DOHH2 (cell line): ENCODE data around the gene ITGA3.

Experiments
- CTCF ChIP-seq: fragments of 200-600 bp; sonication (generic); IDR thresholded peaks from one replicate; pipeline ENCODE4 v1.5.1; 2014; ENCODE audit warnings: antibody characterized with exemption, mild to moderate bottlenecking, low read depth, low read length; ENCODE audit not compliant: poor library complexity, severe bottlenecking
- EZH2phosphoT487 ChIP-seq: fragments of 200-600 bp; sonication (generic); IDR thresholded peaks from 2 replicates; pipeline ENCODE4 v1.6.1; 2017; ENCODE audit warnings: borderline replicate concordance, mild to moderate bottlenecking, antibody characterized with exemption, low read length, moderate library complexity, mixed read lengths

GRCh38 chr17:50064253-50065001 lies 8.5 kb downstream of the ITGA3 start:
- no peak for TF ChIP-seq CTCF
- no peak for TF ChIP-seq EZH2phosphoT487
